T-helper 2 cell treated with Interferon-gamma antibody and Interleukin-4, amounts not matched to agents 100 ng/mL and 5 ng/mL, for 36 hours (primary cell): ENCODE data around the gene LPAR1. TPM values are rescaled to one million over a fixed set of nuclear protein-coding genes. Genes with fewer than 3 reads are reported as not detected.

Experiments
- intact Hi-C: fragments of 100-400 bp; cut with micrococcal nuclease; formaldehyde crosslinking; loops from one replicate; pipeline ENCODE4 v1.15.1; 2023
- total RNA-seq: library from RNA; stranded (reverse); gene quantifications from 2 replicates; pipeline ENCODE4 v1.2.3, GENCODE V29; 2022

LPAR1 gene
- total RNA-seq, 1 donor from 2014 or later, result not detected

DNA sequence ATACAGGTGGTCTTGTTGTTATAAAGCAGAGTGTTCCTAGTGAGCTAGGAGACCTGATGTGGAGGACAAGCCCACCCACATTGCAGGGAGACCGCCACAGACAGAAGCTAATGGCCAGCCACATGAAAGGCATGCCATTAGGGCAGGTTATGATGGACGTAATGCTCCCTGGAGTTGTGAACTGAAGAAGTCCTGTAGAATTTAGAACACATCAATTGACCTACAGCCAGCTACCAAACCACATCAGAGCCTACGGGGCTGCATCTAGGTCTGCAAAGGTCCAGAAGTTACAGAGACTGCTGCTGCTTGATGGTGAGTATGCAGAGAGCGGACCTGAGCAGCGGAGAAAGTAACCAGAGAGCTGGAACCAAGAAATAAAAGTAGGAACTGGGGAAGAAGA is 116.6 kb downstream of the LPAR1 start:
- intact Hi-C loops, result no loop called here

DNA sequence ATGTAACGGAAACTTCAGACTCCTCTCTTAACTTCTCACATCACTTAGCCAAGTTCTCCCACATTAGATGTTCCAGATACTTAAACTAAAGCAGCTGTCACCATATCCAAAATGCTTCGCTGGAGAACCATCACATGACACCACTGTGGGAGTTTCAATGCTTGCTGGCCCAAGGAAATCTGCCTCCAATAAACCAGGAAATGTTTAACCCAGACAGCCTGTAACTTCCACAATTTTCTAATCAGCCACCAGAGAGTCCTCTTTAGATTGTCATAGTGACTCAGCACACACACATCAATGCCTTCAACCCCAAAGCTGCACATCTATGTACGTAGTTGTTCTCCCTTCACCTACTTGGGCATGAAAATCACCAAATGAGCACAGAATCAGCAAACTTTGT is 118.7 kb downstream of the LPAR1 start:
- intact Hi-C loops, result no loop called here

DNA sequence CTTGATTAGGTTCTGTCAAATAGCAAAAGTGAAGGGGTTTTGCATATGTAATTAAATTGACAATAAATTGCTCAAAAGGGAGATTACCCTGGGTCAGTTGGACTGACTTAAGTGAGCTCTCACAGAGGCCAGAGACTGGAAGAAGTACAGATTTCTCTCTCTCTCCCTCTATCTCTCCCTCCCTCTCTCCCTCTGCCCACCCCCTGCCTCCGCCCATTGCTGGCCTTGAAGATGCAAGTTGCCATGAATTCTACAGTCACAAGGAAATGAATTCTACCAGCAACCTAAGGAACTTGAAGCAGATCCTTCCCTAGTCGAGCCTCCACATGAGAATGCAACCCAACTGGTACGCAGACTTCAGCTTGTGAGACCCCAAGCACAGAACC is 119.2 kb downstream of the LPAR1 start:
- intact Hi-C loops, result no loop called here

DNA sequence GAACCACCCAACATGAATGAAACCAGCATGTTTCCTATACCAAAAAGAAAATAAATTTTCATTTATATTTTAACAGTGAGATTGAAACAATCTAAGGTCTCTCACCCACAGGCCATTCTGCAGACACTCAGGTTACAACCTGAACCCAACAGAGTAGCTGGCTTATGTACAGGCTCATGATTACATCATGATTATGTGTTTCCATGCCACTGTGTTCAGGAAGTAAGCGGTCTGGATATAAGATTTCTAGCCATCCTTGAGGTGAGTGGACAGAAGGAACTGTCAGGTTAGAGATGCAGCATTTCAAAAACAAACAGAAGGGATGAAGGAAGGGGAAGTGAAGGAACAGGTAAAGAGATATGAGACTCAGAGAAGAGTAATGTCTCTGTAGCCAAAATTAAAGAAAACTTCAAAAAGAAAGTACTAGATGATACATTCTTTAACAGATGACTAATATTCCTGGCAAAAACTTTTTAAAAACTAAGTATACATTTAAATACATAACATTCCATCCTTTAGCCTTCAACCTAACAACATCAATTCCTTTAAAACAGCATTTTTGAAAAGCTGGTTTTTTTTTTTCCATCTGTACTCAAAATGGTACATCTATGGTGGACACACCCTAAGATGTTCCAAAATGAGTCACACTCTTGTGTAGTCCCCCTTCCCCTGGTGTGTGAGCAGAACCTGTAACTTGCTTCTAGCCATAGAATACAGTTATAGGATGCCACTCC is 119.8 kb downstream of the LPAR1 start:
- intact Hi-C loops, result no loop called here

DNA sequence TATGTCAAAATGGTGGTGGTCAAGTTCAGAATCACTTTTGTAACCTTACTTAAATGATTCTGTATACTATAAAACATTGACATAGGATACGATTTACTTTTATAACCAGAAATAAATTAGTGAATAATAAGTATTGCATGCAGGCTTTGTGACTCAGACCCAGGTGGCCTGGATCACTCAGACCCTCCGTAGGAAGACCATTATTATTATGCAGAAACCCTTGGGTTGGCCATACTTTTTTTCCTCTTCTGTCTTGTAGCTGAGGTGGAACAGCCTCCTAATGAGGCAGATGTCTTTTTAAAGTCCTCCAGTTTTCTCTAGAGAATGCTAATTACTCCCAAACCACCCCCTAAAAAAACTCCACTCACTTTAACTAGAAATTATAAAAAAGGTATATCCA is 121.9 kb downstream of the LPAR1 start:
- intact Hi-C loops, result no loop called here

DNA sequence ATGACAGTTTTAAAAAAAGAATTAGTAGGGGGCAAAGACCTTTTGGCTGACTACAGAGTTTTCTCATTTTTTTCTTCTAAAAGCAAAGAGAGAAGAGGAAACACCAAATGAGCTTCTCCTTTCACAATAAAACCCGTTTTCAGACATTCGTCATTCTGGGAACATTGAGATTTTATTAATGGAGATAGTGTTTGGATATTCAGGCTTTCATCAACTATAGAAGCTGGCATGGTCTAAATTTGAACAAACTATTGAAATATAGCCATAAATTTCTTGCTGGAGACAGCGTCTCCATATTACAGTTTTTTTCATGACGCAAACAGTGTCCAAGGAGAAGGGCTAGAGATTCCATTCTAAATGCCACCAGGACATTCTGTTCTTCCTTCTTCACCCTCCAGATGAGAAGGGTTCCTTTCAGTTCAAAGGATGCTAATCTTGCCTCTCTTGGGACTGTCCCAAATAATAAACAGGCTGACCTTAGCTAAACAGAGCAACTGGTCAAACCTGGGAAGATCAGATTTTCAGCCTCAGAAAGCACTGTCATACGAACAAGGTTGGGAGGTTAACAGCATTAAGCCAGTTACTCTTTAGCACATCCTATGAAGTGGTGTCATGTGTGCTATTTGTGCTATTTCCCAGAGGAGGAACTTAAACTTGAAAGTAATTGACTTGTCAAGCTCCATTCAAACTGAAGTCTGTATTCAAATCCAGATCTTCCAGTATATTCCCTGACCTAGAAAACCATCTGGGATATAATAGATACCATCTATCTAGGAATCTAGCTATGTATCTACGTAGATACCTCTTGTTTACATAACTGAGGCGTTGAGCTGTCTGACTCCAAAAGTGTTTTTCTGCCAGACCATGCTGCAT is 125.6 kb downstream of the LPAR1 start:
- intact Hi-C loops, result no loop called here

DNA sequence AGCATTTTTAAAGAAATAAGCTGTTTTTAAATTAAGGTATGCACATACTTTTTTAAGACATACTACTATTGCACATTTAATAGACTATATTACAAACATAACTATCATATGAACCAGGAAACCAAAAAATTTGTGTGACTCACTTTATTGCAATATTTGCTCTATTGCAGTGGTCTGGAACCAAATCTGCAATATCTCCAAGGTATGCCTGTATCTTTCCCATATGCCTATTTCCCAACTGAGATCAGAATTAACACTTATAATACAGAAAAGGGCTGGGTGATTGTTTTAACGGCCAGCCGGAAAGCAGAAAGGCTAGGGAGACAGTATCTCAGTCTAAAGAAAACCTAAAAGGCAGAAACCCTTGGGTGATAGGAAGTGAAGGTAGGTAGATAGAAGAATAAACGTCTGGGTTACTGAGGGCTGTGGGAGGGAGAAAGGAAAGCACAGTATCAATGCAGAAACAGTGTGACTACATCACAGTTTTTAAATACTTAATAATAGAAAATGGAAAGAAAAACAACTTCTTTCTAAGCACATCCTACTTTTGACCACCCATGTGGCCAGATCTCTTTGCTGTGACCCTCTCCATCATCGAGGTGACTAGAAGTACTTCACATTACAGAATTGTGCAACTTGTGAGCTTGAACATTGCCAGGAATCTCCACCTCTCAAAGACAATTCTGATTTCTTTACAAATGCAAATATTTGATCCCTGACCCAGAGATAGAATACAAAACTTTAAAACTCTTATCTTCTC is 126.4 kb downstream of the LPAR1 start:
- intact Hi-C loops, result no loop called here

DNA sequence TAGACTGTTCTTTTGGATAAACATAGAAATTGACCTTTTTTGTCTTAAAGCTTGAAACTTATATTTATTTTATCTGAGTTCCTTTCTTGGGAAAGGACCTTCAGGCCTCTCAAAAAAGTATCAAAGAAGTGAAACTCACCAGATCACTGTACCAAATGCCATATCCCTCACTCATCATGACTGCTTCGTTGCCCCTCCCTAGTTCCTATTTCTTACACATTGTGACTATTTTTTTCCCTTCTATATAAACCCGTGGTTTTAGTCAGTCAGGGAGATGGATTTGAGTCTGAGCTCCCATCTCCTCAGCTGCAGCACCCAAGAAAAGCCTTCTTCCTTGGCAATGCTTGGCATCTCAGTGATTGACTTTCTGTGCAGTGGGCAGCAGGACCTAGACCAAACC is 129.4 kb downstream of the LPAR1 start:
- intact Hi-C loops, result no loop called here

DNA sequence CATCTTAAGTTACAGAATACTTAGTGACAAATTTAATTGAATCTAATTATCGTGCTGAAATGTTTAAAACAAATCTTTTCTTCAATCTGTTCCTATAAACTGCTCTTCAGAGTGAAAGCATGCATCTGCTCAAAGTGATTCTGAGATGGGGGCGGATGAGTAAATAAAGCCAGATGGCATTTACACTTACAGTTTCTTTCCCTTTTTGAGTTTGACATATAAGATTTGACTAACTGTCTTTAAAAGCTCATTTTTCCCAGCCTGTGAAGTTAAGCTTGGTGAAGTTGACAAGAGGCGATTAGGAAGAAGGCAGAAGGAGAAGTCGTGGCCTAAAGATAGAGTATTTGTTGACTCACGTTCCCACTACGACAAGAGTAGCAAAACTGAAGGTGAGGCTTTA is 137.4 kb downstream of the LPAR1 start:
- intact Hi-C loops, result no loop called here

DNA sequence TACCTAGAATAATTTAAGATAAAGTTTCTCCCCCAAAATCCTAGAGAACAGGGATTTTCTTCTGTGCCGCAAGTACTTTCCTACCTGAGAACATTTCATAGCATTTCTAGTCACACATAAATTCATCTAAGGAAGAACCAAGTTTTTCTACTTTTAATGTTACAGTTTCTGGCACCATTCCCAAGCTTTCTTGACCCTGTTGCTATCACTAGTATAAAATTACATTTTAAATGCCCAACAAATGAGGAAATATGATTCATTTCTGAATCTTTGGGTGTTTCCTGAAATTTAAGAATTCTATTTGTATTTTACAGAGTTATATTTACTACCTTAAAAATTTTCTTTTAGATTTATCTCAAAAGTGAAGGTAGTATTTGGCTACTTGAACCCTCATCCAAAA is 137.8 kb downstream of the LPAR1 start:
- intact Hi-C loops, result no loop called here

DNA sequence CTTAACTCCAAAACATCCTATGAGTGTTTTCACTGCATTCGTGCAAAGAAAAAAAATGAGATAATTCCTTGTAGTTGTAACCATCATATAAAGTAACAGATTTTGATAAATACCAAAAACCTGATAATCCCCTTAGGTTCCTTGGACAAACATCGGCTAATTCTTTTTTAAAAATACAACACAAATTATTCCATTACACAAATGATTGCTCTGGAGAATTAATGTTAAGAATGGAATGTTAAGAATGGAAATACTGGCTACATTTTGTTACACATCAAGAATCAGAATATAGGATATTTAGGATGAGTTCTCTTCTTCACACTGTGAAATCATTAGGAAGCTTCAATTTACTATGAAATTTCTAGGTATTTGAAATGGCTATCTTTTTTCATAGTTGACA is 139.4 kb downstream of the LPAR1 start:
- intact Hi-C loops, result no loop called here

DNA sequence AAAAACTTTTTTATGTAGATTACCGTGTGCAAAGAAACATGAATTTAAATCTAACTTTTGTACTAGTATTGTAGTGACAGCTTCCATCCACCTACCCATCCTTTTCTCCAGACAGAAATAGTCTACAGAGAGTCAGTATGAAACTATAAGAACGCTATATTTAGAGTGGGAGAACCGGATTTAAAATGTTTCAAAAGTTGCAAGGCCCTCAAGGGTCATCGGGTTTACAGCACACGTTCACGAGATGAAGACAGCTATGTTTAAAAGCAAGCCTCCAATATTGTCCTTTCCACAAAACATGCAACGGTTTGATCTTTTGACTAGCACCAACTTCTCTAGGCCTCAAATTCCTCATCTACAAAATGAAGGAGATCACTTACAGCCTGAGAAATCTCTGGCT is 139.9 kb downstream of the LPAR1 start:
- intact Hi-C loops, result no loop called here

DNA sequence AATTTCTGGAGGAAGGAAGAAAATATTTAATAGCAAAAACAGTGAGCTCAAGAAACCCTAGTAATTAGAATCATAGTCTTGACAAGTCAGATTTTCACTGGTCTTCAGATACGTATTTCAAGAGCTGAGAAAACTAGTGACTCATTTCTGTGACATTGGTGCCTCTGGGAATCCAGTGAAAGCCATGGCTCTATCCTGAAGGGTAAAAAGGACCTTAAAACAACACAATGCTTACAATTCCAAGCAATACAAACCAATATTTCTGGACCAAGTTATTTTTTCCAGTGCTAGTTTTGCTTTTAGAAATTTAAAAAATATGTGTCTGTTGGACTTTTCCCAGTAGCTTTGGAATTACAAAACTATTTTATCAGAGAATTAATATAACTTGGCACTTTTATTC is 140.3 kb downstream of the LPAR1 start:
- intact Hi-C loops, result no loop called here

DNA sequence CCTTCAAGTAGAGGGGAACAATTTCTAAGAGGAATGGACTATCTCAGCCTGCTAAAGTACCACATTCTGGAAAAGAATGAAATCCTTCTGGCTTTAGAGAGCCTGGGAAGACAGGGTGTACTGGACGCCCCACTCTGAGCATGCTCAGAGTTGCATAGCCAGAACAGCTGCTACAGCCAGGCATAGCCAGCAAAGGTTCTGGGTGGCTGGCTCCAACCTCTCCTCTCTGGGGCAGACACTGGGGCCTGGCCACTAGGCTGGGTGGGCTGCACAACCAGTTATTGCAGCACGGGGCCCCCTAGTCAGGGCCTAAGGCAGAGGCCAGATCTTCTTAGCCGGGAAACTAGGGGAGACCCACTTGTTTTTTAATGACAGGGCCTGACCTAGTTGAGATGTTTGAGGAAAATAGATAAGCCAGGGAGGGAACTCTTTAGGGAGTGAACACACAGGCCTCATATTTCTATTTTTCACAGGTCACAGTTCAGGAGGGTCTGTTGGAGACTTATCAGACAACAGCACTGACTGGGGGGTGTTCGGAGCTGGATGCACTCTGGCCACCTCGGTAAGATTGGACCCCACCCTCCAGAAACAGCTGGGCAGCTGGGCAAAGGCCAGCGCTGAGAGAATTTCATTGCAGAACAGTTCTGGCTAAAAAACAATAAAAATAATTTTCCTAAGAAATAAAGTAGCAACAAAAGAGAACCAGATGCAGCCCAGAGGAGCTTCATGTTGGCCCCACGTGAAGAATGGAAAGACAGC is 142.9 kb downstream of the LPAR1 start:
- intact Hi-C loops, result no loop called here

DNA sequence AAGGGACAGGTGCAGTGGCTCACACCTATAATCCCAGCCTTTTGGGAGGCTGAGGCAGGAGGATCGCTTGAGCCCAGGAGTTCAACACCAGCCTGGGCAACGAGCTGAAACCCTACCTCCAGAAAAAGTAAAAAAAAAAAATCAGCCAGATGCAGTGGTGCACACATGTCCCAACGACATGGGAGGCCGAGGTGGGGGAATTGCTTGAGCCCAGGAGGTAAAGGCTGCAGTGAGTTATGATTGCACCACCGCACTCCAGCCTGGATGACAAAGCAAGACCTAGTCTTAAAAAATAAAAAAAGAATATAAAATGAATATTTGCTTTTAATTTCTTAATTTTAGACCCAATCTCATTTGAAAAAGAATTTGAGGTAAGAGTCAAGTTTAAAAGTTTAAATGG is 143.5 kb downstream of the LPAR1 start:
- intact Hi-C loops, result no loop called here

DNA sequence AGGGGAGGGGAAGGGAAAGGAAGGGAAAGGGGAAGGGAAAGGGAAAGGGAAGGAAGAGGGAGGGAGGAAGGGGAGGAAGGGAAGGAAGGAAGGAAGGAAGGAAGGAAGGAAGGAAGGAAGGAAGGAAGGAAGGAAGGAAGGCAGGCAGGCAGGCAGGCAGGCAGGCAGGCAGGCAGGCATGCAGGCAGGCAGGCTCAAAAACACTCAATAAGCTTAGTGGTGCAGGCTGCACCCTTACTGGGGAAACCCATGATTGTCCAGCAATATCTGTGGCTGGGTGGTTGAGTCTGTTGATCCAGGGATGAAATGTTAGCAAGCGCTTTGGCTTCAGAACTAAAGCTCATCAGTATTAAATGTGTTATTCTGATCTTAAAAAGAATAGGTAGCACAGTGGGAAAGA is 145.6 kb downstream of the LPAR1 start:
- intact Hi-C loops, result no loop called here

DNA sequence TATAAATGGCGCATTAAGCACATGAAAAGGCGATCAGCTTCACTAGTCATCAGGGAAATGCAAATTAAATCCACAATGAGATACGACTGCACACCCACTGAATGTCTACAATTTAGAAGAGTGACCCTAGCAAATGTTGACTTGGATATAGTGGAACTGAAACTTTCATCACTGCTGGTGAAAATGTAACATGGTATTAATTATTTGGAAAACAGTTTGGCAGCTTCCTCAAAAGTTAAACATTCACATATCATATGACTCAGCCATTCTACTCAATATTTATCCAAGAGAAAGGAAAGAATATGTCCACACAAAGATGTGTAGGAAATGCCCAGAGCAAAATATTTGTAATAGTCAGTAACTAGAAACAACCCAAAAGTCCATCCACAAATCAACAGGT is 146.5 kb downstream of the LPAR1 start:
- intact Hi-C loops, result no loop called here

DNA sequence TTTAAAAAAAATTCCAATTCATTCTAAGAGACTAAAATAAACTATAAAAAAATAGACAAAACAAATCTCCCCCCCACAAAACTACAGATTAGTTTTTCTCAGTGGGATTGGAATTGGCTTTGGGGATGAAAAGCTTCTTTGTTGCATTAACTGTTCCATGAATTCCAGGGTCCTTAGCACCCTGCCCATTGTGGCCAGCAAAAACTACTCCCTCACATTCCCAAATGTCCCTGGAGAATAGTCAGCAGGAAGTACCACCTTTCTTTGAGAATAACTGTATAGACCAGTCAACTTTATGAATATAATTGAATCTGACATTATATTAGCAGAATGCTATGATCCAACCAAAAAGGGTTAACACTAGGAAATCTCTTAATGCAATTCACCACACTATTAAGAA is 147.9 kb downstream of the LPAR1 start:
- intact Hi-C loops, result no loop called here

DNA sequence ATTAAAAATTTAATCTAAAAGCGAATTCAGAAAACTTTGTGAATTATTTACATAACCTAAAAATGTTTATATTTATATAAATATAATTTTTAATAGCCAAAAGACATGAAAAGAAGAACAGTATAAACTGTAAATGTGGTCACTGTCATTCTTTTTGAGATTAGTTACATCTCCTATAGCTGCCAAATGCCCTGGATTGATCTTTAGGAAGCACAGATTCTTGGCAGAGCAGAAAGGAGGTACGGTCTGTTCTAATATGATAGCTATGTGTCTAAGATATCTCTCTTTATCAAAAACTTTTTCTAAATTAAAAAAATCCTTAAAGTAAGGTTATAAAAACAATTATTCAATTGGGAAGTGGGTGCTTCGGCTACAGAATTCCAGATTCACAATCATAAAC is 151.0 kb downstream of the LPAR1 start:
- intact Hi-C loops, result no loop called here

DNA sequence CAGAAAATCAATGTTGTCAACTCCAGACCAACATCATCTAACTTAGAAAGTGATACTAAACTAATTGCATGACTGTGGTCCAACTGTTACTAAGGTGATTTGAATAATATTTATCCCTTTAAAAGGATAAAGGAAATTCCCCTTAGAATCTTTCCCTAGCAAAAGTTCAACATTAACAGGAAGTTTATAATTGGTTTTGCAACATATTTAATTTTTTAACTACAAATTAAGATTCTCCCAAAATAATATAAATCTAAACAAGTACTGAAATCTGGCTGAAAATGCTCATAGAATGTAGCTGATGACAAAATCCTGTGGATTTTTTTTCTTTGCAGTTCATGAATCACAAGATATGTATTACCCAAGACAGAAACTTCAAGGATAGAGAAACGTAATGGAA is 151.4 kb downstream of the LPAR1 start:
- intact Hi-C loops, result no loop called here

DNA sequence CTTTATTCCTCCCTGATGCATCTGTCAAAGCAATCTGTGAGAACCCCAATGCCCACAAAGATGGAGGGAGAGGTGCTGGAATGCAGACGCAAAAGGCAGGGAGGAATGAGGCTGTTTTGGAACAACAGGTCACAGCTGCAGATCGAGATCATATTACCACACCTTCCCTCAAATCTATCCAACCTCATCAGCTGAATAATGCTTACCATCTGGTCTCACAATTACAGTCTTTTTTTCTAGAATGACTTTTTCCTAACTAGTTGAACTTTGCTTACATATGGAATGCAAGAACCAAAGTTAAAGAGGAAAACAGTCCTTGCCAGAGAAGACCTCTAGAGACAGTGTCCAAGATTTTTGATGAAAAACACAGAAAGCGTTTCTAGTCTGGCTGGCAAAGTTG is 158.1 kb downstream of the LPAR1 start:
- intact Hi-C loops, result no loop called here
